GM19193 (cell line): ENCODE data around the gene ANTXR2.

Experiments
- POLR2A ChIP-seq: IDR thresholded peaks from 4 replicates; pipeline ENCODE4 v1.6.1; 2011; ENCODE audit not compliant: insufficient read depth, insufficient read length; ENCODE audit errors: extremely low read depth

The ANTXR2 gene

DNA sequence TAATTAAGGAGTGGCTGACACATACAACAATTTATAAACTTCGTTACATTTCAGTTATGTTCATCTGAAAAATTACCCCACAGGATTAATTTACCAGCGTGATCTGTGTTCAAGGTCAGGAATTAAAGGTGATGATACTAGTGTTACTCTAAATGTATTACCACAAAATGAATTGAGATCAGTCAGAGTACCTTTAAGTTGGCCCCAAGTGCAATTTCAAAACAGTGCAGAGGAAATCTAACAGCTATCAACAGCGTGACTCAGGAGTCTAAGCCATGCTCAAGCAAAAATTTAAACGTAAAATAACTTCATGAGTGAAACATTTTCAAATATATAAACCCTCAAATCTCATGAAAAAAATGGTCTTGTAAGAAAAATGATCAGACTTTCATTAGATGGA lies 18.7 kb downstream of the ANTXR2 start:
- no peak for TF ChIP-seq POLR2A

DNA sequence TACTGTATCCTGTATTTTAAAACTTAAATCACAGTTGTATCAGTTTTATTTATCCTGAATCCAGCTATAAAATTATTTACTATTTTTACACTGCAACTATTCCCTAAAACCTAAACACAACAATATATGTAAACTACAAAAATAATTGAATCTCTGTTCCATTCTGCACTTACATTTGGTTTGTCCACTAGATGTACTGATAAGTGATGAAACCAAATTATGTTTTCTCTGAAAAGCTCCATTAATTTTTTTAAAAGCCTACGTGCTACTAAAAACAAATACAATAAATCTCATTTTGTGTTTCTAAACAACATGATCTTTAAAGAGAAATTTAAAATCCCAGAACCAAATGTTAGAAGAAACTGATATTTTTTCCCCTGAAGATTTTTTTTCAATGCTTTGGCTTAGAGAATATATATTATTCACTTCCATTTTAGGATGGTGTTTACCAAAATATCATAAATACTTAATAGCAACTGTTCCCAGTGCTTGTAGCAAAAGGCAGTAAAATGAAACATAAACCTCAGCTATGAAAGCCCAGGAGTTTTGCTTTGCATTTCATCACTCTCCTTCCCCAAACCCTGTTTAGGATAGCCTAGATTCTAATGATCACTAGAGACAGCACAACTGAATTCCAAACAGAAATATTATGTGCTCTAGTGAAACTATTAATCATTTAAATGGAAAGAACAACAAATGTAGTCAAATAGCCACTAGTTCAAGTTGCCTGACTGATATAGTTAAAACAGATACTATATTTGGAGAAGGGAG lies 19.7 kb downstream of the ANTXR2 start:
- TF ChIP-seq POLR2A, result no peak

DNA sequence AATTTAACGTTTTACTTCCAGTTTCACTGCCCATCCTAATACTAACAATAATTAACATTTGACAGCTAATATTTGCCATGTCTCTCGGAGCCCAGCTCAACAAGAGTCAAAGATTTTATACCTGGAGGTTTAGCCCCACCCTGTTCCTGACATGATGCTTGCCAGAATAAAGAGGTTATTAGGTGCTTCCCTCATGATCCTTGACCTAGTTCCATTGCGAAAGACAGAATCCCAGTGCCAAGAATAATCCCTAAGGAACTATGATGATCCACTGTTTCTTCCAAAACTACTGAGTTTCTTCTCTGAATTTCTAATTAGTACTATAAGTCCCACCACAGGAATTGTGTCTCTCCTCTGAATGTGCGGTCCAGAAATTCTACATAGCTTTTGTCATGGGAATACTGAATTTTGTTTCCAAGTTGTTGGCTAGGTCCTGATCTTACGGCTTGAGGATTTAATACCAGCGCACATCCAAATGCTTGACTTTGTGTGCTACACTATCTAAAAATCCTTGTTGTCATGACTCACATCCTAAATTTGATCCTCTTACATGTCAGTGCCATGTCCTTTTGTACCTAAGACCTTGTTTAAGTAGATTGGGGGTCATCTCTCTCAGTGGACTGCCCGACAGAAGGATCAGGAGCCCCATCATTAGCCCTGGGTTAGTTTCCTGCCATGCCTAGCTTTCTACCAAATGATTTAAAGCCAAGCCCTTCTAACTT lies 23.1 kb downstream of the ANTXR2 start:
- TF ChIP-seq POLR2A, result no peak

DNA sequence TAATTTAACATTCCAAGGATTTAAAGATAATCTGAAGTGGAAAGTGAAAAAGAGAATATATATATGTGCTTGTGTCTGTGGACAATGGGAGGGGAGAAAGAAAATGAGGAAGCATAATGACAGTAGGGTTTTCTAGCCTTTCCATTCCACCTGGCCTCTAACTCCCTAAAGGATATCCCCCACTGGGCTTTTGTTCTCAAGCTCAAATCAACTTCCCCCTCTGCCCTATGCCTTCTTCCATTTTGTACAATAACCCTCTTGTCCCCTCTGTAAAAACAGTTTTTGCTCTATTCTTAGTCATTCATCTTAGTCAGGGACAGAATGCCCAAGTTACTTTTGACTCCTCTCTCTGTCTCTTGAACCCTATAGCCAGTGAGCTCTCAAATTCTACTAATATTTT lies 23.6 kb downstream of the ANTXR2 start:
- TF ChIP-seq POLR2A, result no peak

DNA sequence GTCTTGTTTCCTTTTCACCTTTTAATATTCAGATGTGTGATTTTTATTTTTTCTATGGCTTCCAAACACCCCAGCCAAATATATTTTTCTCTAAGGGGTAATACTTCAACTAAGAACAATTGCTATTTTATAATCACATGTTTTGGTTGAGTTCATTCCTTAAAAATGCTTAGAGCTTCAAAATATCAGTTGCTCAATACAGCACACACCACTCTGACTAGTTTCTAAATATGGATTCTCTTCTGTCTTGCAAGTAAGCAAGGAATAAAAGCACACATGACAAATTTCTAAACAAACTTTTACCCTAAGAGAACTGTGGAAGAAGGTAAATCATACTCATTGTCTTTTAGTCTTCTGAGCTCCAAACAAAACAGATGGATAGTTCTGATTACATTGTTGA lies 27.2 kb downstream of the ANTXR2 start:
- TF ChIP-seq POLR2A, result no peak

DNA sequence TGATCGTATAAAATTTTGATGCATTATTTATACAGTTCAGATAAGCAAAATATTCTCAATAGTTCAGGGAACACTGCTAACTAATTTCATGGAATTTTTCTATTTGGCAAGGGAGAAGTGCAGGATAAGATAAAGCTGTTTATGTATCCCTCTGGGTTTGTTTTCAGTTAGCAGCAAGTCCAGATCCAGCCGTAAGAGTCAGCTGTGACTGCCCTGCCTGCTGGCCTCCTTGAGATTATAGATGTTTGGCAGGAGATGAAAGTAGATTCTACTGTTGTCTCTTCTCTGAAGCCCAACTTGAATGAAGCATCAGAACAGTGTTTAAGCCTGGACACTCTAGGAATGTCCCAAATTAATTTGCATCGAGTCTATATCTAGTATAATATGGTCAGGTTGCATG lies 29.5 kb downstream of the ANTXR2 start:
- TF ChIP-seq POLR2A, result no peak

DNA sequence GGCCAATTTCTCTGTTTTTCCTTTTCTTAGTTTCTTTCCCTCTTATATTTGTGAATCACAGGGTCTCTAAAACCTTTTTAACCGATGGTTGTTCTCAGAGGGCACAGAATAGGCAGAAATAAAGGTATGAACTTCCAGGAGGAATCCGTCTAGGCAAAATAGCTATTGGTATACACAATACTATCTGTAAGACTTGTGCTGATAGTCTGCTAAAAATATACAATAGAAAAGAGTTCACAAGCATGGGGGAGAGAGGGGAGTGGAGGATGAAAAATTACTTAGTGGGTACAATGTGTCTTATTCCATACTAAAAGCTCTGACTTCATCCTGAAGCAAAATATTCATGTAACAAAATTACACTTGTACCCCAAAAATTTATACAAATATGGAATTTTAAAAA lies 30.2 kb downstream of the ANTXR2 start:
- TF ChIP-seq POLR2A, result no peak

DNA sequence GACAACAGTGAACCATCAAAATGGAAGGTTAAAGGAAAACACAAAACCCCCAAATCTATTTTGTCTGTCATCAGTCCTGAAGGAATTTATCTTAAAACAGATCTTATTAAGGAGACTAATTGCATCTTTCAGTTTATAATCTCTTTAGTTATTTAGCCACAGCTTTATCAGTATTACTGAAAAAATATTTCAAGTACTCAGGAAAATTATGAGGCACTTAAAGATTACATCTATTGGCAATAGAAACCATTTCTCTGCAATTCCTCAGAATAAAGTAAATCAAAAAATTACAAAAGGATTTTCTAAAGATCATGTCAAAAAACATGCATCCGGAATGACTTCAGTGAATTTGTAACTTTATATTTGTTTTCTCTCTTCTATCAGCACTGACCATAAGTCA lies 35.2 kb downstream of the ANTXR2 start:
- no peak for TF ChIP-seq POLR2A

DNA sequence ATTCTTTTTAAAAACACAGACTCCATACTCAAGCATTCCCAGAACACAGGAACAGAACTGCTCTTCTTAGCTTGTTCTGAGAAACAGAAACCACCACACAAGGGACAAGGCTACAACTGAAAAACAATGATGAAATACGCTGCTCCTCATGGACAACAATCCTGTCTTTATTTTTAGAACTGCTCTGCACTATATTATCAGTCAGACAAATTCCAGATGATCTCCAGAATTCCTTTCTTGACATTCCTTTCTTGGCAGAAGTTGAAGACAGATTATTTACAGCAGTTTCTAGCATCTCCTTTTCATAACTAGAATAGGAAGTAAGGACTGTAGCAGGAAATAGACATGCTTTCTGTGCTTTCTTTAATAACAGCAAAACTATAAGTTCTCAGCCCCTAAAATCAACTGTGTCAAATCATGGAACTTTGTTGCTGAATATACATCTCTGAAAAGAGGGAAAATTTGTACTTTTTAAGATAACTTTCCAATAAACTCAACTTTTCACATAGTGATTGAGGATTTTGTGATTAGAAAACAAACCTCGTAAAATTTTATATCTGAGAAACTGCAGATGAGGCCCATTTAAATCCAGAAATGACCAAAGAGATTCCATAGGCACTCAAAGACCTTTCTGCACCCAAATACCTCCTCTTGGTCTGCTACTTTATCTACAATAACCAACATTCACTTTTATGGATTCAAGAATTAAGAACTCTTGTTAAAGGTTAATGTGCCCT lies 35.9 kb downstream of the ANTXR2 start:
- no peak for TF ChIP-seq POLR2A

DNA sequence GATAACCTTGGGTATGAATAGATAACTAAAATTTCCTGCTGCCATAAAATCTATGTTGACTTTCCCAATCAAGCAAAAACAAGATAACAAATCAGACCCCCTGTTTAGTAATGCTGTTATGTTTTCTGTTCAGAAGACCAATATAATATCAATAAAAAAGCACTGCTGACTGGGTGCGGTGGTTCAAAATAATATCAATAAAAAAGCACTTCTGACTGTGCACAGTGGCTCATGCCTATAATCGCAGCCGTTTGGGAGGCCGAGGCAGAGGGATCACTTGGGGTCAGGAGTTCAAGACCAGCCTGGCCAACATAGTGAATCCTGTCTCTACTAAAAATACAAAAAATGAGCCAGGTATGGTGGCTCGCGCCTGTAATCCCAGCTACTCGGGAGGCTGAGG lies 36.7 kb downstream of the ANTXR2 start:
- no peak for TF ChIP-seq POLR2A

DNA sequence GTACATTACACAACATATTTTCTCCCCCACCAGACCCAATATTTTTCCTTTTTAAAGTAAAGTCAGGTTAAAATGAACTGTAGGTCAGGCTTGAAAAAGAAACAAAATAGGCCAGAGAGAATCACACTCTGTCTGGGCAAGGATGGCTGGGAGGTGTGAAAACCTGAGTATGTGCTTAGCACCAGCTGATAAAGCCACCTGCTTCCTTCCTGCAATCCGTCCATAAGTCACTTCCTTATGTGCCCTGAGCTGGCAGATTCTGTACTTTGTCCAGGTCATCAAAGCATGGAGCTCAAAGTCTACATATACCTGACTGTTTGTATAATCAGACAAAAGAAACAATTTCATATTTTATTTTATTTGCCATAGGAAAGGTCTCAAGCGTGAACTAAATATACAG lies 37.7 kb downstream of the ANTXR2 start:
- TF ChIP-seq POLR2A, result no peak

DNA sequence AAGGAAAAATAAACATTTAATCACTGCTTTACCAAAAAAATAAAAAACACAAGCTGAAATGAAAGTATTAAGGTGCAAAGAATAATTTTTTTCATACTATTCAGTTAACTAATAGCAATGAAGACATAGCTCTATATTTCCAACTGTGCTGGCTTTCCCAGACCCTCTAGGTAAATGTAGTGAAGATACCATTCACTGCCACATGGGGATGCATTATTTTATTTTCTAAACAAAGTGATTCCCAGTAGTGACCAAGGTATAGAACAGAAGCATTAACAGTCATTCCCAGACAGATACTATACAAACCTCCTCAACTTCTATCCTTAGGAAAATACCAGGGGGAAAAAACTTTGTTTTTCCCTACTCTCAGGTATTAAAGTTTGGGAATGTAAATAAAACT lies 39.4 kb downstream of the ANTXR2 start:
- TF ChIP-seq POLR2A, result no peak

DNA sequence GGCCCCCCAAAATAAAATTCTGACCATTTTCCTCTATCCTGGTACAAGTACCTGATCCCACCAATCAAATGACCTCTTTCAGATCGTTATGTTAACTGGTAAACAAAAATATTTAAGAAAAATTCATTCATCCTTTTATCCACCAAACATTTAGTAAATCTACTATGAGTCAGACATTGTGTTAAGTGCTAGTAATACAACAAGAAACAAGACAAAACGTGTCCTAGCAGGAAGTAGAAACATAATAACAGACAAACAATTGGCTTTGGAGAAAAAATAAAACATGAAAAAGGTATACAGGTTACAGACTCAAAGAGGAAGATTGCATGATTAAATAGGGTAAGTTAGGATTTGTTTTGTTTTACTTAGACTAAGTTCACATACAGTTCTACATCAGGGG lies 43.7 kb downstream of the ANTXR2 start:
- no peak for TF ChIP-seq POLR2A

DNA sequence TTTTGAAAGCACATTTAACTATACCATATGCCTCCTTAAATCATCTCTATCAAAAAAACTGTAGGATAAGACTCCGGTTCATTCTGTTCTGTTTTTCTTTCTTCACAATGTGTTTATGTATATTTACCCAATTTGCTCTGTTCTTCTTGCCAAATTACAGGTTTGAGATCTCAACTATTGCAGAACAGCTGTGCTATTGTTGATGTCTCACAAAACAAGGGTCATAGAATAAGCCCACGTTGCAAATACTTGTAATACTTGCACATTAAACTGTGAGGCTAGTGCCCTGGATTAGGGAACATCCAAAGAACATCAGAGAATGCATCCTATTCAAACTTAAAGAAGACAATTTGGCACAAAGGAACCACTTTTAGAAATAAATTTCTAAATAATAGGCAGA lies 45.4 kb downstream of the ANTXR2 start:
- no peak for TF ChIP-seq POLR2A

DNA sequence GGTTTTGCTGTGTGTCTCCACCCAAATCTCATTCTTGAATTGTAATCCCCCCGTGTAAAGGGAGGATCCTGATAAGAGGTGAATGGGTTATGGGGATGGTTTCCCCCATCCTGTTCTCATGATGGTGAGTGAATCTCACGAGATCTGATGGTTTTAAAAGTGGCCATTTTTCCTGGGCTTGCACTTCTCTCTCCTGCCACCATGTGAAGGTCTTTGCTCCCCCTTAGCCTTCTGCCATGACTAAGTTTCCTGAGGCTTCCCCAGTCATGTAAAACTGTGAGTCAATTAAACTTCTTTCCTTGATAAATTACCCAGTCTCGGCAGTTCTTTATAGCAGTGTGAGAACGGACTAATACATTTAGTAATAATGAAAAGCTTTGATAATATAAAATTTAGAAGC lies 46.9 kb downstream of the ANTXR2 start:
- no peak for TF ChIP-seq POLR2A

DNA sequence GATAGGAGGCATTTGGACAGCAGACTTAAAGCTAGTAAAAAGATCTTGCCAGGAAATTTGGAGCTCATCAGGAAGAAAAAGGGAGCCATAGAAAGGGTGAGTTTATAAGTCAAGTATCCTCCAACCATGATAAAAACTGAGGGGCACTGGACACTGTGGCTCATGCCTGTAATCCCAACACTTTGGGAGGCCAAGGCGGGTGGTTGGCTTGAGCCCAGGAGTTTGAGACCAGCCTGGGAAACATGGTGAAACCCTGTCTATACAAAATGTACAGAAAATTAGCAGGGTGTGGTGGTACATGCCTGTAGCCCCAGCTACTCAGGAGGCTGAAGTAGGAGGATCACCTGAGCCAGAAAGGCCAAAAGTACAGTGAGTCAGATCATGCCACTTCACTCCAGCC lies 48.7 kb downstream of the ANTXR2 start:
- no peak for TF ChIP-seq POLR2A

DNA sequence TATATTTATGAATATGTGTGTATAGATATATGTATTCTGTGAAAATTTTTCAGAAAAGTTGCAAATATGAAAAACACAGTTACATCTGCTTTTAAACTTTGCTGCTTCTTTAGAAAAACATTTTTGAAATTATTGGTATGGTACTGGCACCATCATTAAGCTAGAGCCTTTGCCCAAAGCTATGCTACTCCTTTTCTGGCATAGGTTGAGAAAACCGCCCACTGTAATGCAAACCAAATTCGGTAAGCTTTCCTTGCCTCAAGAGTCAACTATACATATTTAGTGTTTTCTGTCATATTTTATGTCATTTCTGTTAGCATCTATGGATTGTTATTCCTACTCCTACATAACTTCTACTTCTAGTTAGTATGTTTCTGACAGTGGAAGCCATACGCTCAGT lies 50.7 kb downstream of the ANTXR2 start:
- no peak for TF ChIP-seq POLR2A
